ENCODE data around the gene BZW2.

Gene BZW2

DNA sequence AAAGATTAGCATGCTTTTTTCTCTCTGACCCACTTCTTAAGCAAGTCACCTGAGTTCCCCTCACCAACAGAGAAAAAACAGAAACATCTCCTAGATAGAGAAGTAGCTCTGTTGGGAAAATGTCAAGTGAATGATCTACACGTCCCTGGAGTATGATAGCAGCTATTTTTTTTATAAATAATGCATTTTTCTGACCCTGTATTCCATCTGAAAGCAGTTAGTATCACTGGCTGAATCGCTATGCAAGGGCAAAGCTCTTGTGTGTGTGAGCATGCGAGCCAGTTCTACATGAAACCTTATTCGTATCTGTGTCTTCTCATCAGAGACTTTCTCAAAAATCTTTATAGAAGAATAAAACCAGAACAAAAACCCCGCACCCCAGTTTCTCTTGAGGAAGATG is 8.6 kb upstream of the BZW2 start:
- Mint-ChIP-seq H3K27me3 (ENCODE audit: low read depth, poor library complexity) (peaks cover 3% of the 10 kb centered on the region), H3K27ac (peak overlapping the region; percentile 38)

DNA sequence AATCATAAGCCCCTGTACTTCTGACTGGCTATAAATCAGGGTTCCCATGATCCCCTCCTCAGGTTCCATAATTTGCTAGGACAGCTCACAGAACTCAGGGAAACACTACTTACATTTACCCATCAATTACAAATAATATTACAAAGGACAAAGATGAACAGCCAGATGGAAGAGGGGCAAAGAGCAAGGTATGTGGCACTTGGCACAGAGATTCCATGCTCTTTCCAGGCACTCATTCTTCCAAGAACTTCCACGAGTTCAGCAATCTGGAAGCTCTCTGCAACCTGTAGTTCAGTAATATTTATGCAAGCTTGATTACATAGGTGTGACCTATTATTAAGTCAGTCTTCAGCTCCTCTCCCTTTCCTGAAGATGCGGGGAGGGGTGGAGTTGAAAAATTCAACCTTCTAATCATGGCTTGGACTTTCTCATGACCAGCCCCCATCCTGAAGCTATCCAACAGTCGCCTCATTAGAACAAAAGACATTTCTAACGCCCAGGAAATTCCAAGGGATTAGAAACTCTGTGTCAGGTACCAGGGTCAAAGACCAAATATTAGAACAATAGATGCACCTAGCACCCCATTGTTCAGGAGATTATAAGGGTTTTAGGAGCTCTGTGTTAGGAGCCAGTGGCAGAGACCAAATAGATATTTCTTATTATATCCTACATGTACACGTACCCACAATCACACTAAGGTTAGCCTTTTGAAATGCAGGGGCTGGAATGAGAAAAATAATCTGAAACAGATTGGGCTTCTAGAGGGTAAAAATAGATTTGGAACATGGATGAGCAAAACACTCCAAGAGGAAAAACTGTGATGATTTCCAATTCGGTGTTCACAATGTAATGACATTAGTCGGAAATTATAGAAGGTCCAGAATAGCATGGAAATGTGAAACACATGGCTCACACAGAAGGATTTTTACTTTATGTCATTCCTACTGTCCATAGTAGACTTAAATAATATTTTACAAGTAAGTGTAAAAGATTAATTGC is 7.4 kb upstream of the BZW2 start:
- no peaks in the 10 kb centered on the region for H3K9me3 Mint-ChIP-seq
- H3K27ac Mint-ChIP-seq: no peak overlapping the region
- H3K27me3 Mint-ChIP-seq (ENCODE audit: low read depth, poor library complexity): peaks cover 3% of the 10 kb centered on the region
- H3K36me3 Mint-ChIP-seq (ENCODE audit: low read depth): peaks cover 47% of the 10 kb centered on the region
- peaks cover 18% of the 10 kb centered on the region for H3K4me1 Mint-ChIP-seq
- DNase-seq: no peak
- no peak overlapping the region for H3K4me3 Mint-ChIP-seq
- TF ChIP-seq, protein P1, sequence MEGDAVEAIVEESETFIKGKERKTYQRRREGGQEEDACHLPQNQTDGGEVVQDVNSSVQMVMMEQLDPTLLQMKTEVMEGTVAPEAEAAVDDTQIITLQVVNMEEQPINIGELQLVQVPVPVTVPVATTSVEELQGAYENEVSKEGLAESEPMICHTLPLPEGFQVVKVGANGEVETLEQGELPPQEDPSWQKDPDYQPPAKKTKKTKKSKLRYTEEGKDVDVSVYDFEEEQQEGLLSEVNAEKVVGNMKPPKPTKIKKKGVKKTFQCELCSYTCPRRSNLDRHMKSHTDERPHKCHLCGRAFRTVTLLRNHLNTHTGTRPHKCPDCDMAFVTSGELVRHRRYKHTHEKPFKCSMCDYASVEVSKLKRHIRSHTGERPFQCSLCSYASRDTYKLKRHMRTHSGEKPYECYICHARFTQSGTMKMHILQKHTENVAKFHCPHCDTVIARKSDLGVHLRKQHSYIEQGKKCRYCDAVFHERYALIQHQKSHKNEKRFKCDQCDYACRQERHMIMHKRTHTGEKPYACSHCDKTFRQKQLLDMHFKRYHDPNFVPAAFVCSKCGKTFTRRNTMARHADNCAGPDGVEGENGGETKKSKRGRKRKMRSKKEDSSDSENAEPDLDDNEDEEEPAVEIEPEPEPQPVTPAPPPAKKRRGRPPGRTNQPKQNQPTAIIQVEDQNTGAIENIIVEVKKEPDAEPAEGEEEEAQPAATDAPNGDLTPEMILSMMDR (IDR thresholded peaks at IDR 0.05): no peak

More for the DNA sequence above, 8.6 kb upstream of the BZW2 start:
- Mint-ChIP-seq H3K36me3 (ENCODE audit: low read depth) (peaks cover 43% of the 10 kb centered on the region), H3K4me1 (peaks cover 8% of the 10 kb centered on the region), H3K4me3 (no peak overlapping the region), H3K9me3 (no peaks in the 10 kb centered on the region)
- TF ChIP-seq, protein P1 (IDR thresholded peaks at IDR 0.05): no peak
- DNase-seq: no peak

DNA sequence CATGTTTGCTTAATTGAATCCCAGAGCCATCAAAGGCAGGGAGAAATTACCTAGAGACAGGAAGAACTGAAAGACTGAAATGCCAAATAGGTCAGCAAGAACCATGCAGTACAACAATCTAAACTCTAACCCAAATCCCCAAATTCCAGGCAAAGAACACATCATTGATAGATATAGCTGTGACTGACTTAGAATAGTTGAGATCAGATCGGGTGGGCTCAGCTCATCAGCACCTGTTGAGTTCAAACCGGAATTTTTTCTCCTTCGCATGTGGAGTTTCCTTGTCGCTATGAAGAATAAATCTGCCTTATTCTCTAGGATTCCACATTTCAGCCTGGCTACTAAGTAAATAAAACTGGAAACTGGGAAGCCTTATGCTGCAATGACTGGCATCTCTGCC is 1.8 kb upstream of the BZW2 start:
- TF ChIP-seq, protein P1 (IDR thresholded peaks at IDR 0.05): no peak
- H3K36me3 Mint-ChIP-seq (ENCODE audit: low read depth): peaks cover 23% of the 10 kb centered on the region
- no peaks in the 10 kb centered on the region for H3K9me3 Mint-ChIP-seq
- peak overlapping the region; percentile 100 for H3K27ac Mint-ChIP-seq
- H3K4me1 Mint-ChIP-seq: peaks cover 48% of the 10 kb centered on the region
- H3K4me3 Mint-ChIP-seq: peak overlapping the region; percentile 98
- no peak for DNase-seq
- H3K27me3 Mint-ChIP-seq (ENCODE audit: low read depth, poor library complexity): no peaks in the 10 kb centered on the region

DNA sequence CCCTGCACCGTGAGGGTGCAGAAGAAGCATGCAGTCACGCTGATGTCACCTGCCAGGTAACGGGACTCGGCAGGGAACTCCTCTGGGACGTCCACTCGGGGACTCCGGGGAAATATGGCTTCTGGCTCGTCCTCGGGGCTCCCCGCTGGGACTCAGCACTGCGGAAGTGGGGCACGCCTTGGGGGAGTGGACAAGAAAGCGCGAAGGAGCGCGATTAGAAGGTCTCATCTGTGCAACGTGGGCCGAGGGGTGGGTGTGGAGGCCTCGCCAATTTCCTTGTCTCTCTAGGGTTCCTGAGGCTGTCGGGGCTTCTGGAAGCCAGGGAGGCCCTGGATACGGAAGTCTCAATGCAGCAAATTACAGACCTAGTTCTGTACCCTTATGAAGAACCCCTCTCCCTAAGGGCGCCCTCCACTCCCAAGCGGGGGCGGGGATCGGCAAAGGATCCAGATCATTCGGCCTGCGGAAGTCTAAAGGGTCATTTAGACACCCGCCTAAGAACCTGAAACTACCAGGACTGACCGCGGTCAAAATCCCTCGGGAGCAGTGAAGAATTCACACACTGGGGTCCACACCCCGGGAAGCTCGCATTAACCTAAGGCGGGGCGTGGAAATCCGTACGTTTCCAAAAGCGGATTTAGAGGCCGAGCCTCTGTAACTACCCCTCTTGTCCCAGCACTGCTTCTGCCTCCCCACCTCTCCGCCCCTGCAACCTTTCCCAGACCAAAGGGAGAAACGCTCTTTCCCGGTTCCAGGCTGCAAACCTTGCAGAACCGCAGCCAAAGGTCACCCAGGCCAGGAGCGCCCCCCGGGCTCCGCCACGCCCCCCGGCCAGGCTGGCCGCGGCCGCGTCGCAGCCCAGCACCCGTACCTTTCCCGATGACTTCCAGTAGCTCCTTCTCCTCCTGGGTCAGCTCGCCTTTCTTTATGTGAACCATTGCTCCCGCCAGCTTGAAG is 1.1 kb upstream of the BZW2 start:
- Mint-ChIP-seq H3K9me3 (no peaks in the 10 kb centered on the region), H3K36me3 (ENCODE audit: low read depth) (peaks cover 22% of the 10 kb centered on the region), H3K27me3 (ENCODE audit: low read depth, poor library complexity) (no peaks in the 10 kb centered on the region), H3K27ac (peak overlapping the region; percentile 100), H3K4me1 (peaks cover 50% of the 10 kb centered on the region), H3K4me3 (peak overlapping the region; percentile 98)
- DNase-seq: peak; percentile 76
- TF ChIP-seq, protein P1 (IDR thresholded peaks at IDR 0.05): no peak

DNA sequence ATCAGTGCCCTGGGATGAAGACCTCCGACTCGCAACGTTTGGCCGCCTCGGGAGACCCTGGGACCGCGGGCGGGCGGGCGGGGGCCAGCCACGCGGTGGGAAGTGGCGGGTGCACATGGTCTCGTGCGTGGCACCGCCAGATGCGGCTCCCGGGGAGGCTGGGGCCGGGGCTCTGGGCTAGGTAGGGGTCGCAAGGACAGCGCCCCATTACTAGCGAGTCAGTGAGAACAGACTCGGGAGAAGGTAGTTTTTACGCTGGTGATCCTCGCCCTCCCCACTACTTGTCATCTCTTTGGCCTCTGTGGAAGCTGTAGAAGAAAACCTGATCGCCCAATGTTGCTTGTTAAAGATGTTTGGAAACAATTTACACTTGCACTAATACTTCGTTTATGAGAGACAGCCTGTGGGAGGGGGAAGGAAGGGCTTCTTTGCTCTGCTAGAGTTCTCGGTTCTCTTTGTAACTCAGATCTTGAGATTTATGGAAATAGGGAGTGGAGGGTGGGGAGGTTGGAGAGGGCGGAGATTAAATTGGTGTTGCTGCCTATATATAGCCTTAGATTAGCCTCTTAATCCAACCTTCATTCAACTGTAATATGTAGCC is 591 bp downstream of the BZW2 start:
- DNase-seq: no peak
- Mint-ChIP-seq H3K27me3 (ENCODE audit: low read depth, poor library complexity) (no peaks in the 10 kb centered on the region), H3K27ac (peak overlapping the region; percentile 95), H3K36me3 (ENCODE audit: low read depth) (peaks cover 27% of the 10 kb centered on the region), H3K4me1 (peaks cover 59% of the 10 kb centered on the region), H3K9me3 (no peaks in the 10 kb centered on the region), H3K4me3 (peak overlapping the region; percentile 98)
- TF ChIP-seq, protein P1 (IDR thresholded peaks at IDR 0.05): no peak
